ENCODE data around the gene TARS2.

The TARS2 gene

GRCh38 chr1:150479370-150479769 lies 7.8 kb upstream of the TARS2 start:
- no peak overlapping the region for H3K4me3 Mint-ChIP-seq
- peaks cover 0 to 3% of the 10 kb centered on the region in 2 donors for H3K36me3 Mint-ChIP-seq
- H3K27ac Mint-ChIP-seq, result no peak overlapping the region
- no peaks in the 10 kb centered on the region for H3K27me3 Mint-ChIP-seq
- DNase-seq, result no peak
- no peak for ATAC-seq (replicated peaks)
- H3K9me3 Mint-ChIP-seq, result no peaks in the 10 kb centered on the region
- H3K4me1 Mint-ChIP-seq, result peaks cover 10 to 36% of the 10 kb centered on the region in 2 donors

GRCh38 chr1:150479927-150480352 lies 7.3 kb upstream of the TARS2 start:
- H3K27me3 Mint-ChIP-seq, result no peaks in the 10 kb centered on the region
- no peaks in the 10 kb centered on the region for H3K9me3 Mint-ChIP-seq
- DNase-seq, result no peak
- ATAC-seq (replicated peaks), result no peak
- H3K4me1 Mint-ChIP-seq, result peaks cover 12 to 35% of the 10 kb centered on the region in 2 donors
- H3K27ac Mint-ChIP-seq, result no peak overlapping the region
- peaks cover 0 to 3% of the 10 kb centered on the region in 2 donors for H3K36me3 Mint-ChIP-seq
- H3K4me3 Mint-ChIP-seq, result no peak overlapping the region

- Mint-ChIP-seq H3K36me3 (peaks cover 18 to 20% of the 10 kb centered on the region in 2 donors), H3K27me3 (no peaks in the 10 kb centered on the region), H3K4me1 (peaks cover 22 to 36% of the 10 kb centered on the region in 2 donors), H3K9me3 (no peaks in the 10 kb centered on the region), H3K27ac (no peak overlapping the region), H3K4me3 (no peak overlapping the region)
- ATAC-seq (replicated peaks), result no peak
- no peak for DNase-seq
These were observed 2.8 kb upstream of the TARS2 start for GRCh38 chr1:150484431-150484830.

- no peaks in the 10 kb centered on the region for H3K27me3 Mint-ChIP-seq
- no peak overlapping the region for H3K4me3 Mint-ChIP-seq
- ATAC-seq (replicated peaks), result no peak
- H3K27ac Mint-ChIP-seq, result peak overlapping the region; percentile 59
- H3K9me3 Mint-ChIP-seq, result no peaks in the 10 kb centered on the region
- H3K4me1 Mint-ChIP-seq, result peaks cover 21 to 37% of the 10 kb centered on the region in 2 donors
- H3K36me3 Mint-ChIP-seq, result peaks cover 19 to 21% of the 10 kb centered on the region in 2 donors
- DNase-seq, result no peak
These were observed 2.4 kb upstream of the TARS2 start for GRCh38 chr1:150484861-150485260.

GRCh38 chr1:150487763-150488115 lies 520 bp downstream of the TARS2 start:
- no peaks in the 10 kb centered on the region for H3K27me3 Mint-ChIP-seq
- ATAC-seq (replicated peaks), result no peak
- H3K27ac Mint-ChIP-seq, result peak overlapping the region; percentile 100
- H3K36me3 Mint-ChIP-seq, result peaks cover 39 to 43% of the 10 kb centered on the region in 2 donors
- DNase-seq, result no peak
- peak overlapping the region; percentile 97 for H3K4me3 Mint-ChIP-seq
- H3K9me3 Mint-ChIP-seq, result no peaks in the 10 kb centered on the region
- H3K4me1 Mint-ChIP-seq, result peaks cover 20 to 41% of the 10 kb centered on the region in 2 donors

GRCh38 chr1:150493175-150493574 lies 6.0 kb downstream of the TARS2 start:
- ATAC-seq (replicated peaks) (peak in 1 of 2 donors; percentile 87), DNase-seq (no peak)
- no peaks in the 10 kb centered on the region for H3K9me3 Mint-ChIP-seq
- no peak overlapping the region for H3K4me3 Mint-ChIP-seq
- no peak overlapping the region for H3K27ac Mint-ChIP-seq
- no peaks in the 10 kb centered on the region for H3K27me3 Mint-ChIP-seq
- H3K36me3 Mint-ChIP-seq, result peaks cover 68 to 72% of the 10 kb centered on the region in 2 donors
- H3K4me1 Mint-ChIP-seq, result peaks cover 9 to 30% of the 10 kb centered on the region in 2 donors

- Mint-ChIP-seq H3K27ac (no peak overlapping the region), H3K27me3 (no peaks in the 10 kb centered on the region), H3K9me3 (no peaks in the 10 kb centered on the region), H3K36me3 (peaks cover 63 to 68% of the 10 kb centered on the region in 2 donors), H3K4me3 (no peak overlapping the region), H3K4me1 (peaks cover 2 to 9% of the 10 kb centered on the region in 2 donors)
- DNase-seq (no peak), ATAC-seq (replicated peaks) (no peak)
These were observed 11.1 kb downstream of the TARS2 start for GRCh38 chr1:150498342-150498741.

- Mint-ChIP-seq H3K9me3 (no peaks in the 10 kb centered on the region), H3K4me3 (no peak overlapping the region), H3K27ac (no peak overlapping the region), H3K27me3 (no peaks in the 10 kb centered on the region), H3K36me3 (peaks cover 56 to 60% of the 10 kb centered on the region in 2 donors), H3K4me1 (peaks cover 8 to 14% of the 10 kb centered on the region in 2 donors)
- DNase-seq (no peak), ATAC-seq (replicated peaks) (no peak)
These were observed 18.2 kb downstream of the TARS2 start for GRCh38 chr1:150505431-150505830.

GRCh38 chr1:150507912-150508864 lies 21.0 kb downstream of the TARS2 start, which contains the start of gene ECM1:
ECM1 (plus strand) TSS chr1:150508109; CDS start chr1:150508210, 101 bp downstream.
- H3K27me3 Mint-ChIP-seq, result no peaks in the 10 kb centered on the region
- DNase-seq (no peak), ATAC-seq (replicated peaks) (peak in 1 of 2 donors; percentile 18)
- H3K4me1 Mint-ChIP-seq, result peaks cover 17 to 21% of the 10 kb centered on the region in 2 donors
- no peaks in the 10 kb centered on the region for H3K9me3 Mint-ChIP-seq
- peak within 1 kb of the TSS; percentile 66 for H3K27ac Mint-ChIP-seq
- H3K4me3 Mint-ChIP-seq, result no peak within 1 kb of the TSS
- H3K36me3 Mint-ChIP-seq, result peaks cover 62 to 68% of the 10 kb centered on the region in 2 donors

- H3K9me3 Mint-ChIP-seq, result no peaks in the 10 kb centered on the region
- H3K27me3 Mint-ChIP-seq, result no peaks in the 10 kb centered on the region
- DNase-seq (no peak), ATAC-seq (replicated peaks) (no peak)
- no peak overlapping the region for H3K27ac Mint-ChIP-seq
- H3K36me3 Mint-ChIP-seq, result peaks cover 60 to 63% of the 10 kb centered on the region in 2 donors
- H3K4me1 Mint-ChIP-seq, result peaks cover 19 to 24% of the 10 kb centered on the region in 2 donors
- no peak overlapping the region for H3K4me3 Mint-ChIP-seq
These were observed 21.8 kb downstream of the TARS2 start for GRCh38 chr1:150508982-150509381.

- Mint-ChIP-seq H3K4me3 (no peak overlapping the region), H3K9me3 (no peaks in the 10 kb centered on the region)
These were observed 24.3 kb downstream of the TARS2 start for GRCh38 chr1:150511551-150511950.

GRCh38 chr1:150511985-150512660 lies 24.9 kb downstream of the TARS2 start:
- H3K4me3 Mint-ChIP-seq, result no peak overlapping the region
- H3K27me3 Mint-ChIP-seq, result no peaks in the 10 kb centered on the region
- peaks cover 43% of the 10 kb centered on the region in 2 donors for H3K36me3 Mint-ChIP-seq
- DNase-seq (no peak), ATAC-seq (replicated peaks) (no peak)
- no peak overlapping the region for H3K27ac Mint-ChIP-seq
- H3K4me1 Mint-ChIP-seq, result peaks cover 36 to 48% of the 10 kb centered on the region in 2 donors
- H3K9me3 Mint-ChIP-seq, result no peaks in the 10 kb centered on the region

More at GRCh38 chr1:150511551-150511950, 24.3 kb downstream of the TARS2 start:
- H3K36me3 Mint-ChIP-seq, result peaks cover 48 to 49% of the 10 kb centered on the region in 2 donors
- no peaks in the 10 kb centered on the region for H3K27me3 Mint-ChIP-seq
- DNase-seq, result no peak
- no peak overlapping the region for H3K27ac Mint-ChIP-seq
- H3K4me1 Mint-ChIP-seq, result peaks cover 35 to 43% of the 10 kb centered on the region in 2 donors
- no peak for ATAC-seq (replicated peaks)

GRCh38 chr1:150512846-150513245 lies 25.6 kb downstream of the TARS2 start:
- Mint-ChIP-seq H3K27me3 (no peaks in the 10 kb centered on the region), H3K4me3 (no peak overlapping the region), H3K27ac (no peak overlapping the region)

GRCh38 chr1:150513351-150513791 lies 26.2 kb downstream of the TARS2 start:
- H3K4me1 Mint-ChIP-seq, result peaks cover 39 to 56% of the 10 kb centered on the region in 2 donors
- no peak overlapping the region for H3K4me3 Mint-ChIP-seq
- DNase-seq (no peak), ATAC-seq (replicated peaks) (no peak)
- H3K27ac Mint-ChIP-seq, result no peak overlapping the region
- peaks cover 34 to 36% of the 10 kb centered on the region in 2 donors for H3K36me3 Mint-ChIP-seq
- no peaks in the 10 kb centered on the region for H3K27me3 Mint-ChIP-seq
- no peaks in the 10 kb centered on the region for H3K9me3 Mint-ChIP-seq

More at GRCh38 chr1:150512846-150513245, 25.6 kb downstream of the TARS2 start:
- no peak for ATAC-seq (replicated peaks)
- Mint-ChIP-seq H3K36me3 (peaks cover 38% of the 10 kb centered on the region in 2 donors), H3K9me3 (no peaks in the 10 kb centered on the region), H3K4me1 (peaks cover 41 to 56% of the 10 kb centered on the region in 2 donors)
- no peak for DNase-seq

All from stimulated activated naive B cell treated with anti-CD40 and anti-IgM and Interleukin-4, amounts not matched to agents 10 μg/mL and 1 μg/mL and 100 μg/mL, for 72 hours (primary cell).